ENCODE data around the gene ABHD10.

Gene ABHD10

DNA sequence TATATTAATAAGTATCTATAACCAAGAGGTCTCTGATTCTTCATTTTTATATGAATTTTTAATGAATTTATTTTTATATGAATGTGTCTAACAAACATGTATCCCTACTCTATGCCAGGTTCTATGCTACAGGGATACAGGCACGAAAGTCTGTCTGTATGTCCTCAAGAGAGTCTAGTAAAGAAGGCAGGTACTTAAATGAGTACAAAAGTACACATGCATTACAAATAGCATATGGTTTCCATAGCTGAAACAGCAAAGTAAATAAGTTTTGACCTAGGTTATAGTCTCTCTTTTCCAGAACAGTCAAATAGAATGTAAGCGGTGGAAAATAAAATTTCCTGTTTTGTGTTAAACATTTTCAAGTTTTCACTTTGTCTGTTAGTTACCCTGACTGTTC lies 13.3 kb upstream of the ABHD10 start:
- DNase-seq (ENCODE audit: low read depth in 3 of 3): no peak

DNA sequence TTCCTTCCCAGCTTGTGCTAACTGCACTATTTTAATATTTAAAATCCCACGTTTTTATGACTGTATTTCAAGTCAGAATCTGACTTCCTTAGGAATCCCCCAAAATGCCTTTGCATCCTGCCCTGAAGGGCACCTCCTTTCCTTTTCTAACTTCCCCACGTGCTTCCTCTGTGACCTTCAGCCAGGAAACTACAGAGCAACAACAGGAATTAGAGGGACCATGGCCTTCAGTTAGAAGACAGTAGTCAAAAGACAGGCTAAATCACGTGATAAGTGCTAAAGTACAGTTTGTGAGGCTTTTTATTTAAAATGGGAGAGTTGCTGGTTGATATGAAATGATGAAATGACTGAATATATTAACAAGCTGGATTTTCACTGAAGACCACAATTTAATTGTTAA lies 11.8 kb upstream of the ABHD10 start:
- DNase-seq (ENCODE audit: low read depth in 3 of 3): no peak

DNA sequence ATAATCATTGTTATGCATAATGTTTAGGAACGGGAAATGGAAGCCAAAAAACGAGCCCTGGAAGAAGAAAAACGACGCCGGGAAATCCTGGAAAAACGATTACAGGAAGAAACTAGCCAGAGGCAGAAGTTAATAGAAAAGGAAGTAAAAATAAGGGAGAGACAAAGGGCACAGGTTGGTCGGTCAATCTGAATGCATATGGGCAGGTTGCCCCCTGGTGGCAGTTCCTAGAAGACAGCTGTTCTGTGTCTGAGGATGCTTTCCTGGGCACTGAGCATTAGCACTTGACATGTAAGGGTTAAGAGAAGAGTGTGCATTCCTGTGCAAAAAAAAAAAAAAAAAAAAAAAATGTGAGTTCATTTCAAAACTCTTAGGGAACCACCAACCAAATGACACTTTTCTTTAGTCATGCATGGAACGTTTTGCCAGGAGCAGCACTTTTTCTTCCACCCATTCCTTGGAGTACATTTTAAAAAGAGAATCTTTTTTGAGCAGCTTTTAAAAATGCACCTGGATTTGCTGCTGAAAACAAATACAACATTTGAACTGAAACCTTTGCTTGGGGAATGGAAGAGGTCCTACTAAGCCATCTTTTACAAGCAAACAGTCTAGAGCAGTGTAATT lies 11.1 kb upstream of the ABHD10 start:
- peak; percentile 61 to 78 (median 75) for DNase-seq (ENCODE audit: low read depth in 3 of 3)

DNA sequence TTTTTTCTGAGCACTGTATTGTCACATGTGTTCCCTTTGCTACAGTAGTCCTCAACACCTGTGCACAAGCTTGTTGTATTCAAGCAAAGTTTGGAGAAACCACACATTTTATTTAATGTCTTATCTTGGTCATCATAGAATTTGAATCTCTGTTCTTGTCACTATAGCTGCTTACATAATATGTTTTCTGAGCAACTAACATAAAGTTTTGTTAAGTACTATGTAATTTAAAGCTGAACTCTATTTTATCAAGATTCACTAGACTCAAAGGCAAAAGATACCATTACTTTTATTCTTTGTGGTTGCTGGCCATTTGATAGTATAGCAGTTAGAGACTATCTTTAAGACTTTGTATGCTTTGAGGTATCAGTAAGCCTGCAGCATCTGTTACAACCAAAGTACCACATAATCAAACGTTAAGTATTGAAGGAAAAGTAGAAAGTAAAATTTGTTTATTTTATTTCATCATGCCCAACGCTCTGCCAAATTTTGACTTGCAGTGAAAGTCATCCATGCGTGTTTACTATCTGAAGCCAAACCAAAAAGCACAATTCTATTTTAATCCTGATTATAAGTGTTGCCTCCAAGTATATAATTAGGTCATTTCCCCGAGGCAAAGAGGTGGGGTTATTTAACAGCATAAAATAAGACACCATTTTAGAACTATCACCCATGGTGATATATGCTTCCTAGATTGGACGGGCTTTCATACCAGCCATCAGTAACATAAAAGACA lies 10.3 kb upstream of the ABHD10 start:
- DNase-seq (ENCODE audit: low read depth in 3 of 3): no peak

DNA sequence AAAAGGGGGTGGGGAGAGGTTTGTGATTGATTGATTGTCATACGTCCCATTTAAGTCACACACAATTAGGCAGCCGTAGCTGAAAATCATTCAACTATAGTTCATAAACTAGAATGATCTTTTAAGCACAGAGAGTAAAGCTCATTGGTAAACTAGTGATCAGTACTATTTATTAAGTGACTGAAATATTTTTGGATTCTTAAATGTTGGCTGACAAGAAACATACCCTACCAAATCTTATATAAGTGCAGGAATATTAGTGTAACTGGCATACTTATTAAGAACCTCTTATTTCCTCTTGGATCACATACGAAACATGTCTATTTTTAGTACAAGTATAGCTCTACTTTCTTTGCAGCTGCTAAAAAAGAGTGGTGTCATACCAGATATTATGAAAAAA lies 8.4 kb upstream of the ABHD10 start:
- no peak for DNase-seq (ENCODE audit: low read depth in 3 of 3)

DNA sequence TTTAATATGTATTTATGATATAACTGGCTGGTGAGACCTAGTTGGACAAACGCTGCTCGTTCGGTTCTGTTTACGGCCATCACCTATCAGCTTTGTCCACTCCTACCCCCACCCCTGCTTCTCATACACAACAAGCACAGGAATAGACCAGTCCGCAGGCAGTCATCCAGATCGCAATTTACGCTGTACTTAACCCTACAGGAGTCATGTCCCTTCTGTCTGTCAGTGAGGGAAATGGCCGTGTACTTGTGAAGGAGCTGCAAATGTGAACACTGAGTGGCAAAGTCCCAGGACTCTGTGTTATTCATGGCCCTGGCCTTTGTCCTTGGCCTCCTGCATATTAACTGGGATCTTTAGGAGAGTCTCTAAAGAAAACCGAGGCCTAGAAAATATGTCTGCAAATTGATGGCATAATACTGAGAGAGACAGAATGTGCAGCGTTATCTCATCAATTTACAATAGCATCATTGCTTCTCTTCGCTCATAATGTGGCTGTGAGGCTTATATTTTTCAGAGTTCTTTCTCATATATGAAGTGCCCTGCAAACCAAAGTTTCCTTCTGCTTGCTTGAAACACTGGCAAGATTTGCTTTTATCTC lies 7.2 kb upstream of the ABHD10 start:
- DNase-seq (ENCODE audit: low read depth in 3 of 3): no peak

DNA sequence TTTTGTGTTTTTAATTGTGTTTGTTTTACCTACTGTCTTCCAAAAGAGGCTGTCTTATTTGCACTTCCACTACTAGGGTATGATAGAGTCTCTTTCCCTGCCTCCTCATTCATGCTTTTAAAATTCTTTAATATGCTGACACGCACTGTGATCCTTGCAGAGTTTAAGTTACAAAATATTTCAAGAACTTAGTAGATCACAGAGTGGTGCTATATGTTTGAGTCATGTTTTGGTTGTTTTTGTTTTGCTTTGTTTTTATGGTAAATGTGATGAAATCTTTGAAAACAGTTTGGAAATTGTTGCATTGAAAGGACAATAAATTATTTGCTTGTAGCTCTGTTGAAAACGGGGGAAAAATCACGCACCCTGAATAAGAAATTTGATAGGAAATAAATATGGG lies 5.9 kb upstream of the ABHD10 start:
- no peak for DNase-seq (ENCODE audit: low read depth in 3 of 3)

DNA sequence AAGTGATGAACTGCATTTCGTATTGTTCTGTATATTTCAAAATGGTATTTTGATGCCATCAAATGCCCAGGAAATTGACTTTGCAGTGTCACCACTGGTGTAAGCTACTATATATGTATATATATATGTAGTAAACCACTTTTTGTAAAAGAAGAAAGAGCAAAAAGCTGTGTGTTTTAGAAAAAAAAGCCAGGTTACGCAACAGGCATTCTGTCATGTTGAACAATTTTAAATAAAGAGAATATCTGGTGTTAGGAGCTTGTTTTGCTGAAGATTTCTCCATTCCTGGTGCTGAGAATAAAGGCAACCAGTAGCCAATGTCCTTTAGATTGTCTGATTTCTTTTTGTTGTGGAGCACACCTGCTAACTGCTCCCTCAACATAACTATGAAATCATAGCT lies 3.7 kb upstream of the ABHD10 start:
- DNase-seq (ENCODE audit: low read depth in 3 of 3): no peak

DNA sequence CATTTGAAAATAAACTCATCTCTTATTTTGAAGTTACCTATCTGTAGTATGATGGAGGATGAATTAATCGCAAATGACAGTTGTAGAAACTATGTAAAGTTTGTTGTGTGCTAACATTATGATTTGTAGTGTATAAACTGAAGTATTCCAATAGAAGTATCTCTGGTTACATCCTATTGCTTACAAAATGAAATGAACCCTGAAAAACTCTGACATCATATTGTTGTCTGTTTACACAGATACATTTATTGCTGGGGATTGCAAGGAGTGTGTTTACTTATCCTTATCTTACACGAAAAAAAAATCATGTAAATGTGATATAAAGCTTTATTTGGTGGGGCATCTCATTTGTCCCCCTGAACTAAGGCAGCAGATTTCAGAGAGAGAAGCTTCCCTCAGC lies 2.6 kb upstream of the ABHD10 start:
- no peak for DNase-seq (ENCODE audit: low read depth in 3 of 3)

DNA sequence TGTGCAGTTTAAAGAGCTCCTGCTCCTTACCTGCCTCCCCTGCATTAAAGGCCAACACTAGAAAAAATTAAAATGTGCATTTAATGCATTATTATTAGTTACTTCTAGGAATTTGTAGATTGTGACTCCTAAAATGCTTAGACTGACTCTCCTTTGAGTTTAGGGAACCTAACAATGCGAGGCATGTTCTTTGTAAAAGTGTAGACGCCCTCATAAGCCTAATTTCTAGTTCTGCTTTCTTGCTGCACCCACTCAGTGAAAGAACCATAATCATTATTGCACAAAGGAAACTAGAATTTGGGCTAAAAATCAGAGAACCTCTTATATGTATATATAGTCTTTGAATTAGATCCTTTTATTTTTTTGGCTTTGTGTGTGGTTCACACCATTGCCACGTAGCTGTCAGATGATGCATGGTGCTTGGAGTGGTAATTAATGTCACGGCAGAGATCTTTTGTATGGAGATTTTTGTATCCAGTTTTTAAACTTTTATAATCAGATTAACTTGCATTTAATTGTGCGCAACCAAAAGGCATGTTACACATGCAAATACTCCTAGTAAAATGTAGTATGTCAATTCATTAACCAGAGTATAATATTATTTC lies 710 bp downstream of the ABHD10 start:
- no peak for DNase-seq (ENCODE audit: low read depth in 3 of 3)

DNA sequence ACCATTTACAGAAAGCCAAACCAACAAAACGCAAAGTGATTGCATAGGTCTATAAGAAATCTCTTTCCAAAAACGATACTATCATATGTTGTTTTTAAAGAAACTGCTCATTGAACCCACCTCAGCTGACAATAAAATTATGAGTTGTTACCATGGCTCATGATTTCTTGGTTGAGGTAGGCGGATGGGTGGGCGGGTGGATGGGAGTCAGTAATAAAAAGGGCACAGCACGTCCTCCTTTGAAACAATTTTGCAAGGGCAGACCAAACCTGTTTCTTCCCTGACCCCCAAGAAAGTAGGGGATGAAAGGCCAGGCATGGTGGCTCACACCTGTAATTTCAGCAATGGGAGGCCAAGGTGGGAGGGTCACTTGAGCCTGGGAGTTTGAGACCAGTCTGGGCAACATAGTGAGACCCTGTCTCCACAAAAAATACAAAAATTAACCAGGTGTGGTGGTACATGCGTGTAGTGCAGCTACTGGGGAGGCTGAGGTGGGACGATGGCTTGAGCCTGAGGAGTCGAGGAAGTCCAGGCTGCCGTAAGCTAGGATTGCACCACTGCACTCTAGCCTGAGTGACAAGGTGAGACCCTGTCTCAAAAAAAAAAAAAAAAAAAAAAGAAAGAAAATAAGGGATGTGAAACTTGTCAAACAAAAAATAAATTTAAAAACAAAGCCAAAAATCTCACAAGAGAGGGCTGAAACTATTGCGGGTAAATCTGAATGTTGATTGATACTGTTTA lies 2.1 kb downstream of the ABHD10 start:
- DNase-seq (ENCODE audit: low read depth in 3 of 3): no peak

DNA sequence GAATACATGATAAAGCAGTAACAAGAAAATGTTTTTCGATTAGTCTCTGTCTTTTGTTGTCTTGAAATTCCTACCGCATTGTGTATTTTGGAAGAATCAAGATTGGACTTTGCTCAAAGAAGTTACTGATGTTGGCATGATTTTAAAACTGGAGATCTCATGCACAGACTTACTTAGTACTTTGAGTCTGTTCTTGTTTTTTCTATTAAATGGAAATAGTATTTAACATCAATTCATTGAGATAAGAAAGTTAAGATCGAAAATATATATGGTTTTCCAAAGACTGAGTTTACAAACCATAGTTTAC lies 2.6 kb downstream of the ABHD10 start:
- DNase-seq (ENCODE audit: low read depth in 3 of 3): no peak

DNA sequence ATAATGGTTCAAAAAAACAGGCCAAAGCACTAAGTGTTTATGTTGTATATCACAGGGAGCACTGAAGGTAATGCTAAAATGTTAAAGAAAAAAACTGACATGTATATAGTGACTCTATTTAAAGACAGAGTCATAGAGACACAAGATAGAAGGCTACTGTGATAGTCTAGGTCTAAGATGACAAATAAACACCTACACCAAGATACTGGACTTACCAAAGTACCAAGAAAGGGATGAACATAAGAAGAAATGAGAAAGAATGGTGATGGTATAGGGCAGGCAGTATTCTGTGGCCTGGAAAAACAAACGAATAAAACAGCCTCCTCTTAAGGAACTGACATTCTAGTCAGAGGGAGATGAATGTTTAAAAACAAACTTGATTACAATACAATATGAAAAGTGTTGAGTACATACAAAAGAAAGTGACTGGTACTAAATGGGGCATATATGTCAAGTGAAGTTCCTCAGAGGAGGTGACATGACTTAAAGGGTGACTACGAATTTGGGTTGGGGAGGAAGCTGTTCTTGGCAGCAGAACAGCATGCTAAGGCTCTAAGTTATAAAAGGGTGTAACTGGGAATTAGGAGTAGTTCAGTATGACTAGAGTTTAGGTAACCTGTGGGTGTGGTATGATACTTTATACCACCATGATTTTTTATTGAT lies 5.9 kb downstream of the ABHD10 start:
- no peak for DNase-seq (ENCODE audit: low read depth in 3 of 3)

DNA sequence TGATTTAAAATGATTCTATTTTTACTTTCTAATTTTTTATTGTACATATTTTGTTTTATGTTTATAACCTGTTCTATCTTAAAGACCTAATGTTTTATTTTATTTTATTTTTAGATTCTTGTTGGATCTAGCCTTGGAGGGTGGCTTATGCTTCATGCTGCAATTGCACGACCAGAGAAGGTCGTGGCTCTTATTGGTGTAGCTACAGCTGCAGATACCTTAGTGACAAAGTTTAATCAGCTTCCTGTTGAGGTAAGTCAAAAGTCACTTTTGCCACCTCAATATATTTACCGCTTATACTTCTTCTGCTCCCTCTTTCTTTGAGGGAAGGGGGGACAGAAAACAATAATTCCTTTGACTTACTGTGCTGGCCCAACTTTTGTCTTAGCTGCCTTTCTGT lies 8.0 kb downstream of the ABHD10 start:
- no peak for DNase-seq (ENCODE audit: low read depth in 3 of 3)

DNA sequence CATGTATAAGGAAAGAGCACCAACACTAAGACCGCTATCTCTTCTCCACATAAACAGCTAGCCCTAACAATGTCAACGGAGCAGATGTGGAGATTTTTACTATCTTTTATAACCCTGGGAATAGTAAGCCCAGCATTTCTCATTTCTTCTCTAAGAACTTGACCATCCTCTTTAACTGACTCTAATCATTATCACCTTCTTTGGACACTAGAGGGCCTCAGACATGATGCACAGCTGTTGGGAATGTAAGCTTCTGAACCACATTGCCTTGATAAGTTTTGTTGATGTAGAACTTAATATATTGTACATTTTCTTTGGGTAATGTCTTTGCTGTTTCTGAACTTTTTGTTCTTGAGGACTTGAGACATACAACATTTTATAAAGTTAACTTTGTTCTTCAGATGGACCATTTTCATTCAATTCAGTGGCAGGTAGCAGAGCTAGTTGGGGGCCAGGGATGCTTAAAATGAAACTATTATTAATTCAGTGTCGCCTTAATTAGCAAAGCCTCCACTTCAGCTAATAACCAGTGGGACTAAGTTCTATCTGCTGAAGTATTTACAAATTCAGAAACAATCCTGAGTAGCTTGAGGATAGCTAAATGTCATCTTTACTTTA lies 10.3 kb downstream of the ABHD10 start:
- no peak for DNase-seq (ENCODE audit: low read depth in 3 of 3)

DNA sequence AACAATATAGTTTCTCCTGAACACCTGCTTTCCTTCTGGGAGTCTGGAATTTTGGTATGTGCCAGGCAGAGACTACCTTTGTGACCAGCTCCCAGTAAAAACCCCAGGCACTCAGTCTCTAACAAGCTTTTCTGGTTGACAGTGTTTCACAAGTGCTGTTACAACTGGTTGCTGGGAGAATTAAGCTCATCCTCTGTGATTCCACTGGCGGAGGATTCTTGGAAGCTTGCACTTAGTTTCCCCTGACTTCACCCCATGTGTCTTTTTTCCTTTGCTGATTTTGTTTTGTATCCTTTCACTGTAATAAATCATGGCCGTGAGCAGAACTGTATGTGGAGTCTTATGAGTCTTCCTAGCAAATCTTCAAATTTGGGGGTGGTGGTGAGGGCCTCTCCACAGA lies 14.2 kb downstream of the ABHD10 start:
- DNase-seq (ENCODE audit: low read depth in 3 of 3): no peak

DNA sequence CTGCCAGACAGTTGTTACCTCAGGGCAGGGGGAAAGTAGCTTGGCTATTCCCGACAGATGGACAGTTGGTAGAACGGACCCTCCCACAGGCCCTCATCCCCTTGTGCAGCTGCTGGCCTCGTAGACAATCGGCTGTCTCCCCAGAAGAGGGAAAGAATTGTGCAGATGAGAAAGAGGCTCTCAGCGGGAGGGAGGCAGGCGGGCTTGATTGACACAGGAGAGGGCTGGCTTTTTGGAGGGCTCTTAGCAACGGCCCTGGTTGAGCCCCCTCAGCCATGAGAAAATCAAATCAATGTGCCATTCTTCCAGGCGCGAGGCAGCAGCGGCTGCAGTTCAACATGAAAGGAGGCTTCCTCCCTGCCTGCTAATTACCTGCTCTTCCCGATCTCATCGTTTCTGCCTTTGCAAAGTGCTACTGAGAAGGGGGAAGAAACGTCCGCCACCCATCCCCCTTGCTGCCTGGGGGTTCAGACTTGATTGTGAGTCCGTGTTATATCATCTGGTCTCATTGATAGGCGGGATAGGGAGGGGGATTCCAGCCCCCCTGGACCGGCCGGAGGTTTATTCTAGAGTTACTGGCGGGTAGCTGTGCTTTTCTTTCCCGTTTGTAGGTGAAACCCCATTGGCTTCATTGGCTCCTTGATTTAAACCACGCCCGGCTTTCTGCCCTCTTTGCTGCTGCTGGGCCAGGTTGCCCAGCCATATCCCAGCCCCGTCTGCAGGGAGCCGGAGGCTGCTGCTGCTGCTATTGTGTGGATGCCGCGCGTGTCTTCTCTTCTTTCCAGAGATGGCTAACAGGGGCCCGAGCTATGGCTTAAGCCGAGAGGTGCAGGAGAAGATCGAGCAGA lies 20.0 kb downstream of the ABHD10 start, which contains the start of gene TAGLN3:
Gene TAGLN3 (plus strand): TSS at position 287 of the 848 bp plus-strand sequence. CDS start 501 bp downstream, at position 788.
- no peak for DNase-seq (ENCODE audit: low read depth in 3 of 3)

DNA sequence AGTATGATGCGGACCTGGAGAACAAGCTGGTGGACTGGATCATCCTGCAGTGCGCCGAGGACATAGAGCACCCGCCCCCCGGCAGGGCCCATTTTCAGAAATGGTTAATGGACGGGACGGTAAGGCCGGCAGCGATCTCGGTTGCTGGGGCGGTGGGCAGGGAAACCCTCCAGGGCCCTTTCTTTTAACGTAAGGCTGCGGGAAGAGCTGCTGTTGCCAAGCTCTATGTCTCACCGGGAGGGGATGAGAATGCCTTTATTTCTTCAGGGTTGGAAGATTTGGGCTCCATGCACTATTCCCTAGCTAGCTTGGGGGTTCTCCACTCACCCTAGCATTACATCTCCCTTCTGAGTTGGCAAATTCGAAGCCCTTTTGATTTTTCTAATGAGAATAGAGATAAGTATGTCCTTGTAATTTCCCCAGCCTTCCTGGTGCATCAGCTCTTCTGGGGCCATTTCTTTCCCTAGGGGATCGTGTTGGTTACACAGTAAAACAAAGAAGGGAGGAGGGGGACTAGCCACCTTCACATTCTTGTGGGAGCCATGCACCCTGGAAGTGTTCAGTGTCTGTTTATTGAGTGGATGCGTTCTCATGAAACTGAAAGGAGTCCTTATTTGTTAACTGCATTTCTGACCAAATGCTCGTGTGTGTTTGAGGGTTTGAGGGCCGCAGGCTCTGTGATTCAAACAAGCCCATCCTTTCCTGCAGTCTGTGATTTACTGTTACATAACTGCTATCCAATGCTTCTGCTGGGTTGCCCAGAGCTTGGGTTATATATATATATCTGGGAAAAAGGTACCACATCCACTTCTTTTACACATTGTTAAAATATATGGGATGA lies 20.9 kb downstream of the ABHD10 start:
- no peak for DNase-seq (ENCODE audit: low read depth in 3 of 3)

DNA sequence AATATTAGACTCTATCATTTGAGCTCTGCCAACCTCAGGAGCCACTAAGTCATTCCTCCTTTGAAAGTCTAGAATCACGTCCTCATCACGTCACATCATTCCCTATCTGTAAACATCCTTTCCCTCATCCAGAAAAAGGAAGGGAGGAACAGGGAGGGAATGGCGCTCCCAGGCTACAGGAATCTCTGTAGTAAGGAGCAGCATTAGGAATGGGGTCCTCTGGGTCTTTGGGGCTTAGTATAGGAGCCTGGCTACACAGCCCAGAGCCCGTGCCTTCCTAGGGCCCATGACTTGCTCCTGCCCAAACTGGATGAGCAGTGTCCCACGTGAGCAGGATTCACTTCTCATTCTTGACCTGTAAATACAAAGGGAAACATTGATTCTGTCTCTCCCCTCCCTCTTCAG lies 21.5 kb downstream of the ABHD10 start:
- DNase-seq (ENCODE audit: low read depth in 3 of 3): no peak

Data from stimulated activated CD4-positive, alpha-beta T cell treated with anti-CD3 and anti-CD28 coated beads, TNF-alpha, amount 100 ng/mL, for 48 hours (primary cell).